Measurements from ENCODE around the gene LUC7L3.

DNA sequence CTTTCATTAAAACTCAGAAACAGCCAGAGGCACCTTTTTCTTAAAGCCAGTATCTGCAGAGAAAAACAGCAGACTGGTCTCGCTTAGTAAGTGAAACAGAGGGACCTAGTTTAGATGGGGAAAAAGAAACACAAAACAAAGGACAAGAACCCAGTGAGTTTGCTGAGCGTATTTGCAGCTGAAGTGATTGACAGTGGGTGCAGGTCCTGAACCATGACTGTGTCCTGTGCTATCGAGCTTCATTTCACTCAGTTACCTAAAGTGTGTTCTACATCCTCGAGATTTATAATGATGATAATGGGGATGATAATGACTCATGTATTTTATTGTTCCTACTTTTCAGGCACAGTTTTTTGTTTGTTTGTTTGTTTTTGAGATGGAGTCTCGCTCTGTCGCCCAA lies 84.3 kb downstream of the LUC7L3 start:
- TF ChIP-seq, protein P1, sequence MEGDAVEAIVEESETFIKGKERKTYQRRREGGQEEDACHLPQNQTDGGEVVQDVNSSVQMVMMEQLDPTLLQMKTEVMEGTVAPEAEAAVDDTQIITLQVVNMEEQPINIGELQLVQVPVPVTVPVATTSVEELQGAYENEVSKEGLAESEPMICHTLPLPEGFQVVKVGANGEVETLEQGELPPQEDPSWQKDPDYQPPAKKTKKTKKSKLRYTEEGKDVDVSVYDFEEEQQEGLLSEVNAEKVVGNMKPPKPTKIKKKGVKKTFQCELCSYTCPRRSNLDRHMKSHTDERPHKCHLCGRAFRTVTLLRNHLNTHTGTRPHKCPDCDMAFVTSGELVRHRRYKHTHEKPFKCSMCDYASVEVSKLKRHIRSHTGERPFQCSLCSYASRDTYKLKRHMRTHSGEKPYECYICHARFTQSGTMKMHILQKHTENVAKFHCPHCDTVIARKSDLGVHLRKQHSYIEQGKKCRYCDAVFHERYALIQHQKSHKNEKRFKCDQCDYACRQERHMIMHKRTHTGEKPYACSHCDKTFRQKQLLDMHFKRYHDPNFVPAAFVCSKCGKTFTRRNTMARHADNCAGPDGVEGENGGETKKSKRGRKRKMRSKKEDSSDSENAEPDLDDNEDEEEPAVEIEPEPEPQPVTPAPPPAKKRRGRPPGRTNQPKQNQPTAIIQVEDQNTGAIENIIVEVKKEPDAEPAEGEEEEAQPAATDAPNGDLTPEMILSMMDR (IDR thresholded peaks at IDR 0.05; ENCODE audit: low read length) = no peak
- no peak for TF ChIP-seq EZH2 (IDR thresholded peaks at IDR 0.05; ENCODE audit: borderline replicate concordance, low read length)

Measured in OCI-LY1 (cell line).